ENCODE measurements around the gene CIITA. TPM values are rescaled to one million over a fixed set of nuclear protein-coding genes. Genes with fewer than 3 reads are reported as not detected.

CIITA gene
- total and polyA plus RNA-seq, 12 donors = 1.3 to 48.1 (median 17.5) TPM

DNA sequence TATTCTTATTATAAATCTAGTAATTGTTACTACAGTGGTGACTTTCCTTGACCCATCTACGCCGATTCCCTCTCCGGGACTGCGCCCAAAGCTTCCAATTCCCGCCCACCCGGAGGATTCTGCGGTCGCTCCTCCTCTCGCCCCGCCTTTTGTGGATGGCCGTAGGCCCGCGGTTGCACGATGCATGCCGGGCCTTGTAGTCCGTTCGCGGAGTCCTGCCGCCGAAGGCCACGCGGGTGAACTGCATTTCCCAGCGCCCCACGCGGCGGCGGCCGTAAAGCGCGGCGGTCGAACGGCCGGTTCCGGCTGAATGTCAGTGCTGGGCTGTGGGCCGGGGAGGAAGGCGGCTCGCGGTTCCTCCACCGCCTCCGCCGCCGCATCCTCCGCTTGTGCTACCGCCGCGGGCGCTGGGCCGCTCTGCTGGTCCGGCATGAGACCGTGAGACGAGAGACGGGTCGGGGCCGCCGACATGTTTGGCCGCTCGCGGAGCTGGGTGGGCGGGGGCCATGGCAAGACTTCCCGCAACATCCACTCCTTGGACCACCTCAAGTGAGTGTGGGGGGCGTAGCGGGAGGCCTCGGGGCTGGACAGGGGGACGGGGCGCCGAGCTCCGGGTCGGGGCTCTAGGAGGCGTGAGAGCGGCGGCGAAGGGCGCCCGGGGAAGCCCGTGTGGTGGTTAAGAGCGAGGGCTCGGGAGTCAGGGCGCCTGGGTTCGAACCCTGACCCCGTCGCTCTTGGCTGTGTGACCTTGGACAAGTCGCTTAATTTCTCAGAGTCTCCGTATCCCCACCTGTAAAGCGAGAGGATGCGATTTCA lies 67.5 kb downstream of the CIITA start, which contains the start of gene CLEC16A:
Gene CLEC16A, plus strand, starts transcription at position 316 of the 816 bp plus-strand sequence. Its CDS starts 154 bp downstream, at position 470.
- intact Hi-C loops (cut with DNase I) = no loop called here
- Histone ChIP-seq H3K27ac (peak within 1 kb of the TSS; percentile 40 to 93 (median 56)), H3K4me1 (replicated peaks in 1 of 2) (peaks cover 29 to 52% of the 10 kb centered on the region in 2 donors)

DNA sequence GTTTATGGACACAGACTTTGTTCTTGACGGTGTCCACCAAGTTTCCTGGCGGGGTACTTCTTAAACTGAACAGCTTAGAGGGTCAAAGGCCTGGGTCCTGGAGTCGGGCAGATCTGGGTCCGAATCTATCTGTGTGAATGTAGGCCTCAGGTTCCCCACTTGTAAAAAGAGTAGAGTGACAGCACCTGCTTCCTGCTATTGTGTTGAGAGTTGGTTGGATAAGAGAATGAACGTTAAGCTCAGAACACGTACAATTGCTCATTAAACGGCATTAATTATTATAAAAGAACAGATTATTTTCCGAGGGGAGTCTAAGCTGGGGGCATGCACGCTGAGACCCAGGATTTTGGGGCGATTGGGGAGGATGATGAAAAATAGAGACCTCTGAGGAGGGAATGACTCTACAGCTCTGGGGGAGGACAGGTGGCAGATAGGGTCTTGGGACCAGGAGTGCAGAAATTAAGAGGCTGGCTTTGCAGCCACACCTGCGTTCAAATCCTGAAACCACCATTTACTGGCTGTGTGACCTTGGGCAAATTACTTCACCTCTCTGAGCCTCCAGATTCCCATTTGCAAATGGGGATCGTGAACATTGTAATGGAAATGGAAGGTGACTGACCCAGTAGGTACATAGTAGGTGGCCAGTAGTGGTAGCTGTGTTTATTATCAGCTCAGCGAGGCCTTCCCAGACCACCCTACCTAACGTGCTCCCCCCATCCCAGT lies 68.2 kb downstream of the CIITA start:
- peak overlapping the region in 2 of 5 donors; percentile 1 to 40 for H3K27ac ChIP-seq
- peaks cover 21 to 52% of the 10 kb centered on the region in 2 donors for H3K4me1 ChIP-seq (replicated peaks in 1 of 2)
- WGBS, 4 donors = 30 to 35% (median 33%) methylated on average over 14 of the region's 14 CpGs
- intact Hi-C loops (cut with DNase I) = no loop called here
- H3K36me3 ChIP-seq (replicated peaks in 1 of 2) = no peaks in the 10 kb centered on the region
- no peaks in the 10 kb centered on the region for H3K27me3 ChIP-seq
- no peaks in the 10 kb centered on the region for H3K9me3 ChIP-seq (replicated peaks in 1 of 3)
- peak in 1 of 7 donors; percentile 10 for DNase-seq
- TF ChIP-seq CTCF (IDR thresholded peaks at IDR 0.05) (no peak), POLR2A (IDR thresholded peaks at IDR 0.05) (no peak)
- H3K4me3 ChIP-seq = peak overlapping the region in 3 of 4 donors; percentile 69 to 95 (median 86)

More for the DNA sequence above, 67.5 kb downstream of the CIITA start, which contains the start of gene CLEC16A:
- Histone ChIP-seq H3K27me3 (no peaks in the 10 kb centered on the region), H3K4me3 (peak within 1 kb of the TSS; percentile 69 to 99 (median 90)), H3K36me3 (replicated peaks in 1 of 2) (no peaks in the 10 kb centered on the region), H3K9me3 (replicated peaks in 1 of 3) (no peaks in the 10 kb centered on the region)
- DNase-seq = peak; percentile 98 to 99 (median 99)
- 0% methylated on average over 9 to 86 of the region's 86 CpGs for WGBS, 4 donors
- peak; percentile 75 to 89 for TF ChIP-seq POLR2A (IDR thresholded peaks at IDR 0.05)
- peak in 2 of 6 experiments; percentile 19 to 50 for TF ChIP-seq CTCF (IDR thresholded peaks at IDR 0.05)

DNA sequence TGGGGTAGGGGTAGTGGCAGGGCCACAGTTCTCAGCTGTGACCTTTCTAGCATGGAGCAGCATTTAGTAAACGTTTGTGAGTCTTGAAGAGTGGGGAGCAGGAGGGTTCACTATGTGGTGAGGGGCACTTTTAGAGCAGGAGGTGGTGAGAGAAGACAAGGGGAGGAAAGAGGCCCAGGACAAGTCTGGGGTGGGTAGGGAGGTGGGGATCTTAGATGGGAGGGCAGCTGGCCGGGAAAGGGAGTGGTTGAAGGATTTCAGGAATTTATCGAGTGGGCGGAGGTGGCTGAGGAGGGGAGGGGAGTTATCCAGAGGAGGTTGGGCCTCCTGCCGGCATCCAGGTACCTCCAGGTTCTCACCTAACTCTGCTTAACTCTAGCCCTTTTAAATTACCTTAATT lies 69.3 kb downstream of the CIITA start:
- intact Hi-C loops (cut with DNase I) = no loop called here
- Histone ChIP-seq H3K4me3 (no peak overlapping the region), H3K27ac (no peak overlapping the region), H3K36me3 (replicated peaks in 1 of 2) (no peaks in the 10 kb centered on the region), H3K9me3 (replicated peaks in 1 of 3) (no peaks in the 10 kb centered on the region), H3K4me1 (replicated peaks in 1 of 2) (peaks cover 12 to 48% of the 10 kb centered on the region in 2 donors), H3K27me3 (no peaks in the 10 kb centered on the region)
- TF ChIP-seq CTCF (IDR thresholded peaks at IDR 0.05) (no peak), POLR2A (IDR thresholded peaks at IDR 0.05) (no peak)
- 51 to 68% (median 63%) methylated on average over 5 of the region's 5 CpGs for WGBS, 4 donors
- DNase-seq = no peak

DNA sequence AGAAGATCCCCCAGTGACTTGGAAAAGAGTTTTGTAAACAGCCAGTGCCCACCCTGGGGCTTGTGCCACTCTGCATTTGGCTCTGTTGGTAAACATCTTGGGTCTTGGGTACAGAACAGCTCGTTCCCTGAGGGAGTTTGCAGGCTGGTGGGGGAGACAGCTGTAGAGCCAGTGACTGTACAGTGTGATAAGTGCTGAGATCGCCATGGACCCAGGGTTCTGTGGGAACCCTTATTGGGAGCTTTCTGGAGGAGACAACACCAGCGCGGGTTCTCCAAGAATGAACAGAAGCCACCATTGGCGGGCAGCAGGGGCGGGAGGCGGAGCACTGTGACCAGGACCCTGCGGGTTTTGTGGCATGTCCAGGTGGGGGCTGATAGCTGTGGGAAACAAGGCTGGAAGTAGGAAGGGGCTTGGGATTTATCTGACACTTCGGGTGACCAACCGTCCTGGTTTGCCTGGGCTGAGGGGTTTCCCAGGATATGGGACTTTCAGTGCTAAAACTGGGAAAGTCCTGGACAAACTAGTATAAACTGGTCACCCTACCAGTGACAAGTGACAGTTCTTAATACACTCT lies 70.3 kb downstream of the CIITA start:
- DNase-seq = no peak
- WGBS, 4 donors = 80 to 89% (median 86%) methylated on average over 8 to 10 of the region's 10 CpGs
- Histone ChIP-seq H3K9me3 (replicated peaks in 1 of 3) (no peaks in the 10 kb centered on the region), H3K27me3 (no peaks in the 10 kb centered on the region), H3K4me3 (no peak overlapping the region), H3K36me3 (replicated peaks in 1 of 2) (no peaks in the 10 kb centered on the region), H3K27ac (no peak overlapping the region), H3K4me1 (replicated peaks in 1 of 2) (peaks cover 12 to 48% of the 10 kb centered on the region in 2 donors)
- TF ChIP-seq CTCF (IDR thresholded peaks at IDR 0.05) = no peak
- TF ChIP-seq POLR2A (IDR thresholded peaks at IDR 0.05) = no peak
- intact Hi-C loops (cut with DNase I) = no loop called here

All from adrenal gland (tissue), 12 donors.